HG02678 (cell line): Measurements from ENCODE around the gene COBL.

Experiments used
- ATAC-seq: cut with Tn5 transposase; IDR thresholded peaks from one replicate; pipeline ENCODE4 v1.9.1; 2021; ENCODE audit warnings: mild to moderate bottlenecking, moderate library complexity; ENCODE audit not compliant: unreplicated experiment

The COBL gene

GRCh38 chr7:51064688-51065087 lies 251.9 kb downstream of the COBL start:
- no peak for ATAC-seq

- ATAC-seq: no peak
Measured at GRCh38 chr7:51062222-51062987, 254.2 kb downstream of the COBL start.

- no peak for ATAC-seq
Measured at GRCh38 chr7:51060536-51060935, 256.1 kb downstream of the COBL start.

GRCh38 chr7:51059504-51060142 lies 257.0 kb downstream of the COBL start:
- ATAC-seq: no peak

- no peak for ATAC-seq
Measured at GRCh38 chr7:51058764-51059163, 257.8 kb downstream of the COBL start.

GRCh38 chr7:51055039-51055840 lies 261.4 kb downstream of the COBL start:
- no peak for ATAC-seq

- ATAC-seq: no peak
Measured at GRCh38 chr7:51054231-51054630, 262.4 kb downstream of the COBL start.

GRCh38 chr7:51053160-51053925 lies 263.3 kb downstream of the COBL start:
- no peak for ATAC-seq

- ATAC-seq: no peak
Measured at GRCh38 chr7:51046482-51046881, 270.1 kb downstream of the COBL start.

- no peak for ATAC-seq
Measured at GRCh38 chr7:51046103-51046466, 270.5 kb downstream of the COBL start.

- no peak for ATAC-seq
Measured at GRCh38 chr7:51045319-51046102, 271.1 kb downstream of the COBL start.

- no peak for ATAC-seq
Measured at GRCh38 chr7:51043461-51043860, 273.1 kb downstream of the COBL start.

GRCh38 chr7:51040787-51041186 lies 275.8 kb downstream of the COBL start:
- ATAC-seq: no peak

GRCh38 chr7:51038573-51038972 lies 278.0 kb downstream of the COBL start:
- no peak for ATAC-seq

- ATAC-seq: no peak
Measured at GRCh38 chr7:51035716-51036115, 280.9 kb downstream of the COBL start.

GRCh38 chr7:51034521-51035264 lies 281.9 kb downstream of the COBL start:
- no peak for ATAC-seq

GRCh38 chr7:51033727-51034520 lies 282.7 kb downstream of the COBL start:
- ATAC-seq: no peak

- no peak for ATAC-seq
Measured at GRCh38 chr7:51031791-51032515, 284.7 kb downstream of the COBL start.
